D721Med (cell line): ENCODE results near the gene OR6K2.

Experiments used
- DNase-seq: peaks from one replicate; pipeline ENCODE4 v3.0.0; 2011; ENCODE audit warnings: low spot score; ENCODE audit not compliant: insufficient read length
- FAIRE-seq: peaks from 2 replicates; lab custom pipeline; 2011; peaks lifted over from hg19 to GRCh38; lab: Jason Lieb, UNC
- CTCF ChIP-seq: IDR thresholded peaks from 2 replicates; pipeline ENCODE4 v1.5.1; 2012; ENCODE audit warnings: mild to moderate bottlenecking, control low read depth; ENCODE audit not compliant: insufficient read depth; ENCODE audit errors: missing control alignments

OR6K2 gene

GRCh38 chr1:158666037-158666436, 34.4 kb downstream of the OR6K2 start:
- no peak for TF ChIP-seq CTCF
- DNase-seq, result no peak
- no peak for FAIRE-seq

GRCh38 chr1:158654571-158654970, 45.9 kb downstream of the OR6K2 start:
- TF ChIP-seq CTCF, result no peak
- DNase-seq, result no peak
- FAIRE-seq, result no peak

GRCh38 chr1:158654086-158654485, 46.4 kb downstream of the OR6K2 start:
- DNase-seq, result no peak
- TF ChIP-seq CTCF, result no peak
- FAIRE-seq, result no peak

GRCh38 chr1:158652721-158653334, 47.6 kb downstream of the OR6K2 start:
- TF ChIP-seq CTCF, result no peak
- FAIRE-seq (no peak), DNase-seq (no peak)
